SK-N-SH (cell line): ENCODE results near the gene ESYT3.

ENCODE experiments used
- CHD2 ChIP-seq: fragments of 150-350 bp; IDR thresholded peaks from 2 replicates; pipeline ENCODE4 v1.6.1; 2018; ENCODE audit warnings: low read length; ENCODE audit not compliant: partially characterized antibody
- GABPA ChIP-seq: IDR thresholded peaks from 2 replicates; pipeline ENCODE4 v1.4.0; 2012; ENCODE audit warnings: low read depth, mild to moderate bottlenecking
- MXI1 ChIP-seq: IDR thresholded peaks from 2 replicates; pipeline ENCODE4 v1.6.1; 2012; ENCODE audit warnings: mild to moderate bottlenecking, low read depth, low read length, improper control_type of control experiment
- POLR2AphosphoS5 ChIP-seq: IDR thresholded peaks from 2 replicates; pipeline ENCODE4 v1.6.1; 2012; ENCODE audit warnings: low read depth, low read length
- RAD21 ChIP-seq: IDR thresholded peaks from 2 replicates; pipeline ENCODE4 v1.6.1; 2012; ENCODE audit warnings: mild to moderate bottlenecking, low read length
- USF2 ChIP-seq: fragments of 150-350 bp; IDR thresholded peaks from 2 replicates; pipeline ENCODE4 v1.6.1; 2017; ENCODE audit warnings: antibody characterized with exemption, low read length, low read depth, borderline replicate concordance
- YY1 ChIP-seq: IDR thresholded peaks from 2 replicates; pipeline ENCODE4 v1.4.0; 2012; ENCODE audit warnings: low read depth, mild to moderate bottlenecking
- TF ChIP-seq, protein P1 (sequence below): fragments of 200-600 bp; sonication (generic); IDR thresholded peaks from 2 replicates; pipeline ENCODE4 v1.6.1; 2017; ENCODE audit warnings: antibody characterized with exemption, mild to moderate bottlenecking, moderate library complexity
- TF ChIP-seq, protein P2 (sequence below): IDR thresholded peaks from 2 replicates; pipeline ENCODE4 v1.4.0; 2012; ENCODE audit warnings: low read depth

GRCh38 chr3:138389144-138389601 is 45.2 kb upstream of the ESYT3 start:
- TF ChIP-seq RAD21 (no peak), YY1 (no peak), CHD2 (no peak), POLR2AphosphoS5 (no peak), MXI1 (no peak), USF2 (no peak), GABPA (no peak)
- TF ChIP-seq, protein P1, sequence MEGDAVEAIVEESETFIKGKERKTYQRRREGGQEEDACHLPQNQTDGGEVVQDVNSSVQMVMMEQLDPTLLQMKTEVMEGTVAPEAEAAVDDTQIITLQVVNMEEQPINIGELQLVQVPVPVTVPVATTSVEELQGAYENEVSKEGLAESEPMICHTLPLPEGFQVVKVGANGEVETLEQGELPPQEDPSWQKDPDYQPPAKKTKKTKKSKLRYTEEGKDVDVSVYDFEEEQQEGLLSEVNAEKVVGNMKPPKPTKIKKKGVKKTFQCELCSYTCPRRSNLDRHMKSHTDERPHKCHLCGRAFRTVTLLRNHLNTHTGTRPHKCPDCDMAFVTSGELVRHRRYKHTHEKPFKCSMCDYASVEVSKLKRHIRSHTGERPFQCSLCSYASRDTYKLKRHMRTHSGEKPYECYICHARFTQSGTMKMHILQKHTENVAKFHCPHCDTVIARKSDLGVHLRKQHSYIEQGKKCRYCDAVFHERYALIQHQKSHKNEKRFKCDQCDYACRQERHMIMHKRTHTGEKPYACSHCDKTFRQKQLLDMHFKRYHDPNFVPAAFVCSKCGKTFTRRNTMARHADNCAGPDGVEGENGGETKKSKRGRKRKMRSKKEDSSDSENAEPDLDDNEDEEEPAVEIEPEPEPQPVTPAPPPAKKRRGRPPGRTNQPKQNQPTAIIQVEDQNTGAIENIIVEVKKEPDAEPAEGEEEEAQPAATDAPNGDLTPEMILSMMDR = no peak
- TF ChIP-seq, protein P2, sequence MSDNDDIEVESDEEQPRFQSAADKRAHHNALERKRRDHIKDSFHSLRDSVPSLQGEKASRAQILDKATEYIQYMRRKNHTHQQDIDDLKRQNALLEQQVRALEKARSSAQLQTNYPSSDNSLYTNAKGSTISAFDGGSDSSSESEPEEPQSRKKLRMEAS = no peak
